Body of pancreas (tissue), 4 donors: ENCODE results near the gene C19orf47. TPM values are rescaled to one million over a fixed set of nuclear protein-coding genes. Genes with fewer than 3 reads are reported as not detected.

ENCODE experiments used
- ATAC-seq: fragments of 150-250 bp; one replicate; pipeline ENCODE4 v1.9.1; 2016
- DNase-seq, 4 donors: peaks; one replicate each; pipeline ENCODE4 v3.0.0-alpha.2; 2019
- H3K27ac ChIP-seq, 4 donors: fragments of 200-600 bp; sonication (generic); 1 replicate in 3 of 4; 2 replicates in 1 of 4; pipeline versions ENCODE4 v1.5.1 to v1.6.1; 2016 to 2019; ENCODE audit warnings: mild to moderate bottlenecking in 1 of 4, mixed read lengths in 1 of 4, moderate library complexity in 1 of 4
- H3K27me3 ChIP-seq, 2 donors: fragments of 200-600 bp; sonication (generic); one replicate each; pipeline ENCODE4 v1.6.0; 2016; ENCODE audit warnings: mild to moderate bottlenecking in 1 of 2
- H3K36me3 ChIP-seq, 2 donors: fragments of 200-600 bp; sonication (generic); replicated peaks in 1 of 2; 2 replicates each; pipeline ENCODE4 v1.5.1; 2016; ENCODE audit warnings: low read depth in 2 of 2; ENCODE audit not compliant: insufficient read depth in 1 of 2
- H3K4me1 ChIP-seq: fragments of 200-600 bp; sonication (generic); one replicate; pipeline ENCODE4 v1.6.0; 2016
- H3K4me3 ChIP-seq, 2 donors: fragments of 200-600 bp; sonication (generic); 1 replicate in 1 of 2; 2 replicates in 1 of 2; pipeline ENCODE4 v1.5.1; 2016 to 2019
- H3K9me3 ChIP-seq, 3 donors: fragments of 200-600 bp; sonication (generic); 1 replicate in 2 of 3; 2 replicates in 1 of 3; pipeline ENCODE4 v1.5.1; 2016
- POLR2A ChIP-seq, 3 donors: fragments of 450-650 bp; IDR thresholded peaks; one replicate each; pipeline ENCODE4 v1.6.1; 2016; ENCODE audit warnings: antibody characterized with exemption in 3 of 3, mild to moderate bottlenecking in 2 of 3
- WGBS, 2 donors: methylation state at CpG; one replicate each; pipeline ENCODE4 v1.1.5; 2017; 5-methylcytosine and 5-hydroxymethylcytosine counted together
- intact Hi-C: fragments of 100-400 bp; cut with DNase I; formaldehyde crosslinking; loops from one replicate; pipeline ENCODE4 v1.15.1; 2023
- total RNA-seq, 2 donors: library from RNA; depleted of rRNA; stranded (reverse); fragments of >200 nt; gene quantifications; one replicate each; pipeline ENCODE4 v1.1.0, GENCODE V29; 2016
- TF ChIP-seq, protein P1 (sequence below), 7 experiments: fragments of 450-650 bp in 4 of 7; fragments of 200-600 bp in 3 of 7; sonication (generic) in 3 of 7; IDR thresholded peaks; one replicate each; pipeline ENCODE4 v1.5.1; 2016 to 2019; ENCODE audit warnings: antibody characterized with exemption in 7 of 7

The C19orf47 gene
- total RNA-seq, 2 donors from 2014 or later: 3.9 to 19.8 TPM

DNA sequence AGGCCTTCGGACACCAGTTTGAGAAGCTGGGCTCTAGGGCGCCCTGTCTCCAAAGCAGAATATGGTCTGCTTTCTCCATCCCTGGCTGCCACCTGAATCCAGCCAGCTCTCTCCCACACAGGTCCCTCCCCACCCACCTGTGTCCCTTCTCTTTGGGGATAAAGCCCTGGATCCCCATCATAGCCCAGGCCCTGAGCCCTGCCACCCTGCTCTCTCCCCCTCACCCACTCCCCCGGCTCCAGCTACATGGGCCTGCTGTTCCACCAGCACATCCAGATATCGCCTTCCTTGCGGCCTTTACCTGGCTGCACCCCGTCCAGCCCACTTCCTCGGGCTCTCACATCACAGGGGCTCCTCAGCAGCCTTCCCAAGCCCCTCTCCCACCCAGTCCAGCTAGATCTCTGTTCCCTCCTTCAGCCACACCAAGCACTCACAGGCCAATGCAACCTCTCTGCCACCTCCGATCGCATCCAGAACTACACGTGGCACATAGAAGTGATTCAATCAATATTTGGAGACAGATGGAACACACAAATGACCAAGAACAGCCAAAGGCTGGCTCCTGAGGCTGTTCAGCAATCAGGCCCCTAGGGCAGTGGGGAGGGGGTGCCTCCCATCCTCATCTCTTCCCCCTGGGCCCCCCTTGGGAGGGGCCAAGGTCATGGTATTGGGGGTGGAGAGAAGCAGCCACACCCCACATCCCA, 70.7 kb downstream of the C19orf47 start:
- WGBS, 2 donors: 65% methylated on average over 10 of the region's 10 CpGs
- H3K27ac ChIP-seq: peak overlapping the region in 1 of 4 donors; percentile 38
- TF ChIP-seq POLR2A (IDR thresholded peaks at IDR 0.05): no peak
- TF ChIP-seq, protein P1, sequence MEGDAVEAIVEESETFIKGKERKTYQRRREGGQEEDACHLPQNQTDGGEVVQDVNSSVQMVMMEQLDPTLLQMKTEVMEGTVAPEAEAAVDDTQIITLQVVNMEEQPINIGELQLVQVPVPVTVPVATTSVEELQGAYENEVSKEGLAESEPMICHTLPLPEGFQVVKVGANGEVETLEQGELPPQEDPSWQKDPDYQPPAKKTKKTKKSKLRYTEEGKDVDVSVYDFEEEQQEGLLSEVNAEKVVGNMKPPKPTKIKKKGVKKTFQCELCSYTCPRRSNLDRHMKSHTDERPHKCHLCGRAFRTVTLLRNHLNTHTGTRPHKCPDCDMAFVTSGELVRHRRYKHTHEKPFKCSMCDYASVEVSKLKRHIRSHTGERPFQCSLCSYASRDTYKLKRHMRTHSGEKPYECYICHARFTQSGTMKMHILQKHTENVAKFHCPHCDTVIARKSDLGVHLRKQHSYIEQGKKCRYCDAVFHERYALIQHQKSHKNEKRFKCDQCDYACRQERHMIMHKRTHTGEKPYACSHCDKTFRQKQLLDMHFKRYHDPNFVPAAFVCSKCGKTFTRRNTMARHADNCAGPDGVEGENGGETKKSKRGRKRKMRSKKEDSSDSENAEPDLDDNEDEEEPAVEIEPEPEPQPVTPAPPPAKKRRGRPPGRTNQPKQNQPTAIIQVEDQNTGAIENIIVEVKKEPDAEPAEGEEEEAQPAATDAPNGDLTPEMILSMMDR (IDR thresholded peaks at IDR 0.05): no peak

DNA sequence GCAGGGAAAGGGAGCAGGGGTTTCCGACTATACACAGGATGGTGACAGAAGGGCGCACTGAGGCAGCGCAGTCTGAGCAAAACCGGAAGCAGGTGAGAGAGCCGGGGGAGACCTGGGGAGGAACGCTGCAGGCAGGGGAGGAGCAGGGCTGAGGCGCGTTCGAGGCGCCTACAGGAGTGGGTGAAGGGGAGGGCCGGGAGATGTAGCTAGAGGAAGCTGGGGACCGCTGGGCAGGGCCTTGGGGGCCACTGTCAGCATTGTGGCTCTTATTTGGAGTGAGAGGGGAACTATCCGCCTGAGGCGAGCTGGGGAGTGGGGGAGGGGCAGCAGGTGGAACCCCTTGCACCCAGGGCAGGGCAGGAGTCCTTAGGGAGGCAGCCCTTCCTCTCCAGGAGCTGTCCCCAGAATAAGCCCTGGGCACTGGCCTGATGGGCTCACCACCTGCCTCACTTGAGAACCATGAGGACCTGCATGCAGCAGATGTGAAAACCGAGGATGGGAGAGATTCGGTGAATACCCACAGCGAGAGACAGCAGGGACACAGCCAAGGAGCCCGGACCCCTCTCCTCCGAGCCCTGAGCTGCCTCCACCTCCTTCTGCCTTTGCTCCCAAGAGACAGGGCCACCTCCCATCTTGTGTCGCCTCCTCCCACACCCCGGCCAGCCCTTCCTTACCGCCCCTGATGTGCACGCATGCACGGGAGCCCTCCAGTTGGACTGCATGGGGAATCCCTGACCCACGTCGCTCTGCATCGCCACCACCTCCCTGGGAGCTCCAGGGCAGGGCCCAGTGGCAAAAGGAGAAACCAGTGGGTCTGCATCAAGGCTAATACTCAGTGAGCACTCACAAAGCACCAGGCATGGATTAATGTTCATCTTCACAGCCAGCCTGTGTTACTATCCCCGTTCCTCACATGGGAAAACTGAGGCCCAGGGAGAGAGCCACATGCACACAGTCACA, 73.3 kb downstream of the C19orf47 start:
- DNase-seq: no peak
- Histone ChIP-seq H3K4me1 (peaks cover 77% of the 10 kb centered on the region), H3K27me3 (no peaks in the 10 kb centered on the region), H3K36me3 (no peaks in the 10 kb centered on the region), H3K4me3 (no peak overlapping the region), H3K27ac (no peak overlapping the region), H3K9me3 (no peaks in the 10 kb centered on the region)
- intact Hi-C loops: no loop called here
- ATAC-seq: no peak
- no peak for TF ChIP-seq POLR2A (IDR thresholded peaks at IDR 0.05)
- TF ChIP-seq, protein P1 (IDR thresholded peaks at IDR 0.05): no peak
- WGBS, 2 donors: 74 to 89% methylated on average over 28 of the region's 28 CpGs

More for the DNA sequence above, 70.7 kb downstream of the C19orf47 start:
- Histone ChIP-seq H3K27me3 (no peaks in the 10 kb centered on the region), H3K4me3 (no peak overlapping the region), H3K9me3 (no peaks in the 10 kb centered on the region), H3K36me3 (no peaks in the 10 kb centered on the region), H3K4me1 (peaks cover 90% of the 10 kb centered on the region)
- intact Hi-C loops: no loop called here
- DNase-seq (no peak), ATAC-seq (no peak)

DNA sequence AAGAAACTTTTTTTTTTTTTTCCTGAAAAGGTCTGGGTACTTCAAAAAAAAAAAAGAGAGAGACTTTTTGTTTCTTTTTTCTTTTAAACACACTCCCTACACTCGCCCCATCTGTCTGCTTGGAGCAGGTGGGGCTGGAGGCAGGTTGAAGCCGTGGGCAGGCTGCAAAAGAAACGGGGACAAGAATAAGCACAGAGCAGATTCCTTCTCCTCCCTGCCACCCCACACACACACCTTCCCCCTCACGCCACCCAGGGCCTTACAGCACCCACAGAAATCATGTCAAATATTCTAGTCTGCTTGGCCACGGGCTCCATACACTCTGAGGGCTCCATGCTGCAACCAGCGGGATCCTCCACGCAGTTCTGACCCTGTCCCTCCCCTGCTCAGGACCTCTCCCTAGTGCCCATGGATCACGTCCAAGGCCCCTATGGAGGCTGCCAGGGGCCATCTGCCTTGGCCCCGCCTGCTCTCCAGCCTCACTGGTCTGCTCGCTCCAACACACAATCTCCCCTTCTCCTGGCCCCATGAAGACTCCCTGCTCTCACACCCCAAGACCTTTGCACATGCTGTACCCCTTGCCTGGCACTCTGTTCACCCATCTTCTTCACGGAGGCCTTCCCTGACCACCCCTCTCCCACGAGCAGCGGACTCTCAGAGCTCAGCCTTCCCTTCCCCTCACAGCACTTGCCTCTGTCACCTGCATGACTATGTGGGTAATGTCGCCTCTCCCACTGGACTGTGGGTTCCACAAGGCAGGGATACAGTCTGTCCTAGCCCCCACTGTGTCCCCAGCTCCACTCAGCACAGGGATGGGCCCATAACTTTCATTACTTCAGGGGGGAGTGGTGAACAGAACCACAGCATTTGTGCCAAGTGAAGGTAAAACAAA, 74.5 kb downstream of the C19orf47 start:
- 77 to 87% methylated on average over 10 to 14 of the region's 14 CpGs for WGBS, 2 donors
- no peak for DNase-seq
- Histone ChIP-seq H3K27ac (no peak overlapping the region), H3K4me3 (no peak overlapping the region), H3K27me3 (no peaks in the 10 kb centered on the region), H3K36me3 (no peaks in the 10 kb centered on the region), H3K4me1 (peaks cover 75% of the 10 kb centered on the region), H3K9me3 (no peaks in the 10 kb centered on the region)
- no peak for ATAC-seq
- no peak for TF ChIP-seq POLR2A (IDR thresholded peaks at IDR 0.05)
- TF ChIP-seq, protein P1 (IDR thresholded peaks at IDR 0.05): no peak
- intact Hi-C loops: no loop called here

DNA sequence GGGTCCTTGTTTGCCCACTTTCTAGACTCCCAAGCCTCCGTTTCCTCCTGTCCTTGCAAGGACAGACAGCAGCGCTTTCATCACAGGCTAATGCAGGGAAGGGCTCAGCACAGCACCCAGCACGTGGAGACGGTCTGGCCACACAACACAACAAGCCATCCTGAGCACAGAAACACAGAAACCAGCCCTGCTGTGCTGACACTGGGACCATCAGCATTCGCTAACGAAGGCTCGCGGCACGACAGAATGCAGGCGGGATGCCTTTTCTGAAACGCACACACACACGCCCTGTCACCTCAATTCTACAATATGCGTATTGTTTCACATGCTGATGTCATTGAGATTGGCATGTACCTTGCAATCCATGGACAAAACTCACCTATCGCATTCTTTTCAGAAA, 75.9 kb downstream of the C19orf47 start:
- TF ChIP-seq, protein P1 (IDR thresholded peaks at IDR 0.05): no peak
- TF ChIP-seq POLR2A (IDR thresholded peaks at IDR 0.05): no peak
- Histone ChIP-seq H3K36me3 (no peaks in the 10 kb centered on the region), H3K27me3 (no peaks in the 10 kb centered on the region), H3K9me3 (no peaks in the 10 kb centered on the region), H3K27ac (no peak overlapping the region), H3K4me1 (peaks cover 75% of the 10 kb centered on the region), H3K4me3 (no peak overlapping the region)
- intact Hi-C loops: no loop called here
- DNase-seq (no peak), ATAC-seq (no peak)
- 89 to 90% methylated on average over 14 of the region's 14 CpGs for WGBS, 2 donors
